A549 (cell line): Measurements from ENCODE around the gene HMG20A. TPM values are rescaled to one million over a fixed set of nuclear protein-coding genes. Genes with fewer than 3 reads are reported as not detected.

Experiments used
- ATAC-seq, 2 experiments: fragments of 200-7000 bp in 1 of 2; fragments of >200 bp in 1 of 2; cut with Nextera tagmentation in 1 of 2; cut with Tn5 transposase in 1 of 2; 3 replicates each; pipeline versions ENCODE4 v1.8.0 to v1.9.1; 2018 to 2020; ENCODE audit warnings: mild to moderate bottlenecking in 1 of 2, moderate library complexity in 1 of 2
- CTCF ChIA-PET: fragments of 300-600 bp; sonication (Branson Sonifier 250); formaldehyde crosslinking; extraction: SDS; loops from one replicate; lab custom pipeline; 2021; ENCODE audit warnings: antibody characterized with exemption, inconsistent platforms; lab: Yijun Ruan, JAX
- POLR2A ChIA-PET: fragments of 350-600 bp; formaldehyde crosslinking; extraction: SDS; loops from one replicate; lab custom pipeline; 2021; ENCODE audit warnings: antibody characterized with exemption, inconsistent platforms; lab: Yijun Ruan, JAX
- DNase-seq, 2 experiments: peaks; one replicate each; pipeline versions ENCODE4 v3.0.0 to v3.0.0-alpha.2; 2011 to 2016; ENCODE audit warnings: low read depth in 1 of 2, low spot score in 1 of 2
- FAIRE-seq: peaks from 2 replicates; lab custom pipeline; 2011; peaks lifted over from hg19 to GRCh38; lab: Jason Lieb, UNC
- H3K27ac ChIP-seq, 2 experiments: fragments of >200 bp; sonication (Bioruptor Twin); formaldehyde crosslinking; 3 replicates each; pipeline ENCODE4 v1.5.1; 2016 to 2017
- H3K4me1 ChIP-seq: fragments of >200 bp; sonication (Bioruptor Twin); formaldehyde crosslinking; 3 replicates; pipeline ENCODE4 v1.6.1; 2016
- H3K4me2 ChIP-seq: fragments of >200 bp; sonication (Bioruptor Twin); formaldehyde crosslinking; 3 replicates; pipeline ENCODE4 v1.6.1; 2016
- H3K4me3 ChIP-seq: fragments of >200 bp; sonication (Bioruptor Twin); formaldehyde crosslinking; 3 replicates; pipeline ENCODE4 v1.5.1; 2016
- H3K9me3 ChIP-seq: fragments of >200 bp; sonication (Bioruptor Twin); formaldehyde crosslinking; 3 replicates; pipeline ENCODE4 v1.6.1; 2016
- ELK1 ChIP-seq: fragments of 150-350 bp; IDR thresholded peaks from 2 replicates; pipeline ENCODE4 v1.6.1; 2014; ENCODE audit warnings: low read depth, mild to moderate bottlenecking, low read length
- EP300 ChIP-seq, 2 experiments: fragments of >200 bp; sonication (Bioruptor Twin); formaldehyde crosslinking; IDR thresholded peaks; 2 replicates in 1 of 2; 3 replicates in 1 of 2; pipeline ENCODE4 v1.6.1; 2016 to 2017
- FOXS1 ChIP-seq: fragments of 250-450 bp; sonication (Bioruptor Pico); IDR thresholded peaks from 2 replicates; pipeline ENCODE4 v1.5.0; 2020; ENCODE audit warnings: mild to moderate bottlenecking, moderate library complexity
- HDAC2 ChIP-seq: fragments of 200-600 bp; sonication (generic); IDR thresholded peaks from 2 replicates; pipeline ENCODE4 v1.6.1; 2016
- HEYL ChIP-seq: fragments of 250-450 bp; sonication (Bioruptor Pico); IDR thresholded peaks from 2 replicates; pipeline ENCODE4 v1.8.0; 2021; ENCODE audit warnings: mild to moderate bottlenecking, moderate library complexity
- HOXB13 ChIP-seq: fragments of 250-450 bp; sonication (Bioruptor Pico); IDR thresholded peaks from 2 replicates; pipeline ENCODE4 v1.5.0; 2020; ENCODE audit warnings: low read depth, mild to moderate bottlenecking, moderate library complexity
- KDM5A ChIP-seq: fragments of 200-600 bp; sonication (generic); IDR thresholded peaks from 2 replicates; pipeline ENCODE4 v1.6.1; 2016; ENCODE audit warnings: antibody characterized with exemption, mild to moderate bottlenecking
- MAZ ChIP-seq: fragments of 150-350 bp; IDR thresholded peaks from 2 replicates; pipeline ENCODE4 v1.6.1; 2014; ENCODE audit warnings: antibody characterized with exemption, low read depth, low read length, borderline replicate concordance
- REST ChIP-seq: fragments of 200-600 bp; sonication (generic); IDR thresholded peaks from 2 replicates; pipeline ENCODE4 v1.6.1; 2016; ENCODE audit warnings: antibody characterized with exemption, mild to moderate bottlenecking, moderate library complexity
- SMC3 ChIP-seq: fragments of >200 bp; sonication (Bioruptor Twin); formaldehyde crosslinking; IDR thresholded peaks from 3 replicates; pipeline ENCODE4 v1.6.1; 2018; ENCODE audit warnings: inconsistent platforms
- TP53 ChIP-seq: fragments of 250-450 bp; sonication (Bioruptor Pico); IDR thresholded peaks from 2 replicates; pipeline ENCODE4 v1.5.0; 2021; ENCODE audit warnings: mild to moderate bottlenecking, moderate library complexity
- ZFP36 ChIP-seq: fragments of 450-650 bp; IDR thresholded peaks from 2 replicates; pipeline ENCODE4 v1.6.1; 2014; ENCODE audit warnings: borderline replicate concordance; ENCODE audit not compliant: partially characterized antibody
- ZSCAN20 ChIP-seq: fragments of 250-450 bp; sonication (Bioruptor Pico); IDR thresholded peaks from 2 replicates; pipeline ENCODE4 v1.8.0; 2022; ENCODE audit warnings: mild to moderate bottlenecking, moderate library complexity
- WGBS: methylation state at CpG from one replicate; pipeline ENCODE4 v1.1.6; 2017; ENCODE audit errors: missing lambda C conversion rate; 5-methylcytosine and 5-hydroxymethylcytosine counted together
- polyA plus RNA-seq, 4 experiments: library from polyadenylated mRNA; depleted of rRNA in 3 of 4; stranded (reverse); fragments of >200 nt; fragmentation: RNase III in 1 of 4; extraction: RNeasy Plus Mini Kit Qiagen cat#74134 plus additional on column Dnase treatment in 1 of 4; gene quantifications; 2 replicates in 3 of 4; 3 replicates in 1 of 4; pipeline ENCODE4 v1.2.3, GENCODE V29; 2011 to 2017
- TF ChIP-seq, protein P1 (sequence below): fragments of 250-450 bp; sonication (Bioruptor Pico); IDR thresholded peaks from 2 replicates; pipeline ENCODE4 v1.5.0; 2021; ENCODE audit warnings: mild to moderate bottlenecking, moderate library complexity, borderline replicate concordance
- TF ChIP-seq, protein P2 (sequence below): IDR thresholded peaks from 2 replicates; pipeline ENCODE4 v1.6.1; 2012

Gene HMG20A
- polyA plus RNA-seq, 2 of the 4 experiments (the other 2 are of a cell fraction) = 29.5 to 85.1 TPM

GRCh38 chr15:77416954-77417353 is 3.7 kb upstream of the HMG20A start:
- ATAC-seq (no peak), DNase-seq (no peak), FAIRE-seq (no peak)
- TF ChIP-seq HDAC2 (no peak), TP53 (no peak), SMC3 (no peak), ZSCAN20 (CRISPR knock-in tag) (no peak), MAZ (no peak), REST (no peak), ZFP36 (no peak), KDM5A (no peak), ELK1 (no peak), FOXS1 (CRISPR knock-in tag) (no peak), EP300 (IDR thresholded peaks at IDR 0.05) (no peak), HEYL (CRISPR knock-in tag) (no peak)
- TF ChIP-seq, protein P1, sequence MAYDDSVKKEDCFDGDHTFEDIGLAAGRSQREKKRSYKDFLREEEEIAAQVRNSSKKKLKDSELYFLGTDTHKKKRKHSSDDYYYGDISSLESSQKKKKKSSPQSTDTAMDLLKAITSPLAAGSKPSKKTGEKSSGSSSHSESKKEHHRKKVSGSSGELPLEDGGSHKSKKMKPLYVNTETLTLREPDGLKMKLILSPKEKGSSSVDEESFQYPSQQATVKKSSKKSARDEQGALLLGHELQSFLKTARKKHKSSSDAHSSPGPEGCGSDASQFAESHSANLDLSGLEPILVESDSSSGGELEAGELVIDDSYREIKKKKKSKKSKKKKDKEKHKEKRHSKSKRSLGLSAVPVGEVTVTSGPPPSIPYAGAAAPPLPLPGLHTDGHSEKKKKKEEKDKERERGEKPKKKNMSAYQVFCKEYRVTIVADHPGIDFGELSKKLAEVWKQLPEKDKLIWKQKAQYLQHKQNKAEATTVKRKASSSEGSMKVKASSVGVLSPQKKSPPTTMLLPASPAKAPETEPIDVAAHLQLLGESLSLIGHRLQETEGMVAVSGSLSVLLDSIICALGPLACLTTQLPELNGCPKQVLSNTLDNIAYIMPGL = no peak
- ChIA-PET CTCF (interaction anchor here (0.9 to 1.0 kb wide), 2 partner anchors 216 to 230 kb away, joined by 3 read pairs; no protein-coding TSS in a partner anchor), POLR2A (interaction anchor here (0.6 kb wide), 1 partner anchor 348 kb away, joined by 3 read pairs; no protein-coding TSS in a partner anchor)
- WGBS = 0% methylated on average over 1 of the region's 1 CpG
- Histone ChIP-seq H3K9me3 (no peaks in the 10 kb centered on the region), H3K27ac (no peak overlapping the region), H3K4me2 (no peak overlapping the region), H3K4me3 (no peak overlapping the region), H3K4me1 (peaks cover 23% of the 10 kb centered on the region)

DNA sequence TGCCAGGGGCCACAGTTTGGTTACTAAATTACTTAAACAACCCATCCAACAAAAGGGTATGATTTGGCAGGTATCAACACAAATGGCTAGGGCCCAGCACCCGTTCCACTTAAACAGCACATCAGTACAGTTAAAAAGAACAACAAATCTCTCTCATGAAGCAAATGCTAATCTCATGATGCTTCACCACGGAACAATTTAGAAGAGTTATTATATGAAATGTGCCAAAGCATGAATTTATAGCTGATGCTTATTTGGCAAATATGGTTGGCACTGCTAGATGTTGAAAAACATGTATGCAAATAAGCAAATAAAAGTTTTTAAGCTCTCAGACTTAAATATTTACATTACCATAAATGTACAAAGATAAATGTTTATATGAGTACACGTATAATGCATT is 3.1 kb upstream of the HMG20A start:
- Histone ChIP-seq H3K4me3 (no peak overlapping the region), H3K27ac (no peak overlapping the region), H3K9me3 (no peaks in the 10 kb centered on the region), H3K4me2 (no peak overlapping the region; the same call in 2 of the 3 replicates), H3K4me1 (peaks cover 24% of the 10 kb centered on the region)
- WGBS = 79% methylated on average over 3 of the region's 3 CpGs
- ChIA-PET CTCF (no interaction called here), POLR2A (no interaction called here)
- FAIRE-seq (no peak), ATAC-seq (no peak), DNase-seq (no peak)
- TF ChIP-seq HOXB13 (CRISPR knock-in tag) (no peak), ZSCAN20 (CRISPR knock-in tag) (no peak), ZFP36 (no peak)
- TF ChIP-seq, protein P2, sequence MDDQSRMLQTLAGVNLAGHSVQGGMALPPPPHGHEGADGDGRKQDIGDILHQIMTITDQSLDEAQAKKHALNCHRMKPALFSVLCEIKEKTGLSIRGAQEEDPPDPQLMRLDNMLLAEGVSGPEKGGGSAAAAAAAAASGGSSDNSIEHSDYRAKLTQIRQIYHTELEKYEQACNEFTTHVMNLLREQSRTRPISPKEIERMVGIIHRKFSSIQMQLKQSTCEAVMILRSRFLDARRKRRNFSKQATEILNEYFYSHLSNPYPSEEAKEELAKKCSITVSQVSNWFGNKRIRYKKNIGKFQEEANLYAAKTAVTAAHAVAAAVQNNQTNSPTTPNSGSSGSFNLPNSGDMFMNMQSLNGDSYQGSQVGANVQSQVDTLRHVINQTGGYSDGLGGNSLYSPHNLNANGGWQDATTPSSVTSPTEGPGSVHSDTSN = no peak
